Smooth muscle cell of the umbilical artery (primary cell): ENCODE measurements around the gene OR51G2. TPM values are rescaled to one million over a fixed set of nuclear protein-coding genes. Genes with fewer than 3 reads are reported as not detected.

Source experiments
- total RNA-seq: library from RNA; depleted of rRNA; stranded (reverse); fragments of >200 nt; gene quantifications from 2 replicates; pipeline ENCODE4 v1.2.3, GENCODE V29; 2014

OR51G2 gene, protein sequence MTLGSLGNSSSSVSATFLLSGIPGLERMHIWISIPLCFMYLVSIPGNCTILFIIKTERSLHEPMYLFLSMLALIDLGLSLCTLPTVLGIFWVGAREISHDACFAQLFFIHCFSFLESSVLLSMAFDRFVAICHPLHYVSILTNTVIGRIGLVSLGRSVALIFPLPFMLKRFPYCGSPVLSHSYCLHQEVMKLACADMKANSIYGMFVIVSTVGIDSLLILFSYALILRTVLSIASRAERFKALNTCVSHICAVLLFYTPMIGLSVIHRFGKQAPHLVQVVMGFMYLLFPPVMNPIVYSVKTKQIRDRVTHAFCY
- not detected in 2 replicates for total RNA-seq

DNA sequence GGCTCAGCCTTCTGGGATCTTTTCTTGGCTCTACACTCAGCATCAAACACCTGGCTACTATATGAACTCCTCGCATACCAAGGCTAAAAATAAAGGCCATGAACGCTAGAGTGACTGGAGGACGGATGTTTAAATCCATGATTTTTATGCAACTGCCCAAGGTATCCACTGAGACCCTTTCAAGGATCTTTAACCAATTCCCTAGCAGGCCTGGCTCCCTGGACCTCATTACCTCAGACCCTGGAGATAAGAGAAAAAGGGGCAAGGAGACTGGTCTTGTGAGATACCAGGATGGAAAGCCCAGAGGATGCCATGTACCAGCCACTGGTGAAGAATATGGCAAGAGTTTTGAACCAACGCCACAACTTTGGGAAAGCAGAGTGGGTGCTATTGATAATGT lies at the start of gene OR51G2:
TSS of gene OR51G2 (minus strand) at position 101 of the 400 bp plus-strand sequence. CDS start 3,687 bp downstream, outside the sequence.

GRCh38 chr11:4955613-4956012 lies 36.5 kb upstream of the OR51G2 start, which contains the start of gene OR51A2:
Gene OR51A2, minus strand, starts transcription at chr11:4955713. Its CDS starts 0 bp downstream, at chr11:4955713.

DNA sequence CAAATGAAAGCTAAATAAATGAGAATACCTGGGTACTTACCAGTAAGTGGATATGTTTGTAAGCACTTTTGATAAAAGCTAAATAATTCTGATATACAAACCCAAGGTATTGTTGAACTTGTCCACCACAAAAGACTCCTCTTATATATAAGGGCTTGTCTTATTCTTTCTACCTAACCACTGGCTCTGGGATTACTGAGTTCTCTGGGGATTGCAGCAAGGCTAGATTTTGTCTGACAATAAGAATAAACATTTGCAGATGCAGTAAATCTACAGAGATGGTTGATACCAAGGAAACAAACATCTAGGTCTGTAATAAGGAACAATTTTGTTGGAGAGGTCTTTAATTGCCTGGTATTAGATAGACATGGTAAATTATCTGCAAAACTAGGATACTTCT lies 28.4 kb upstream of the OR51G2 start, which contains the start of gene OR51A4:
TSS of gene OR51A4 (minus strand) at position 101 of the 400 bp plus-strand sequence. CDS start 505 bp downstream, outside the sequence.

GRCh38 chr11:4924239-4924638 lies 5.1 kb upstream of the OR51G2 start, which contains the start of gene OR51G1:
Gene OR51G1, minus strand, starts transcription at chr11:4924339. Its CDS starts 0 bp downstream, at chr11:4924339.

DNA sequence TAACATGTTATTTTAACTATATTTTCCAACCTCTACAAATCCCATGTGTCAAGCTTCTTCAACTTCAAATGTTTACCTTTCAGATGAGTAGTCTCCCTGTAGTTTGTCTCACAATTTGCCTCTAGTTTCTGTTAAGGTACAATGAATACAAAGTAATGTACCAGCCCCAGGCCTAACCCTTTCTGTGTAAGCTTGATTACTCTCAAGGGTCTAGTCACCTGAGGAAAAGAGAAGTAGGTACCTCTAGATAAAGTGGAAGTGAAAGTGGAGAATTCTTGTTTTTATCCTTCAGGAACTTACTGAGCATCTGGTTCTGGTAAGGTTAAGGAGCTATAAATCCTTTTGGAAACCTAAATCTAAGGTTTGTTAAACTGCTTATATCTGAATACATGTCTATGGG lies 15.7 kb downstream of the OR51G2 start, which contains the start of gene OR51A7:
TSS of gene OR51A7 (plus strand) at position 300 of the 400 bp plus-strand sequence. CDS start 3,587 bp downstream, outside the sequence.

DNA sequence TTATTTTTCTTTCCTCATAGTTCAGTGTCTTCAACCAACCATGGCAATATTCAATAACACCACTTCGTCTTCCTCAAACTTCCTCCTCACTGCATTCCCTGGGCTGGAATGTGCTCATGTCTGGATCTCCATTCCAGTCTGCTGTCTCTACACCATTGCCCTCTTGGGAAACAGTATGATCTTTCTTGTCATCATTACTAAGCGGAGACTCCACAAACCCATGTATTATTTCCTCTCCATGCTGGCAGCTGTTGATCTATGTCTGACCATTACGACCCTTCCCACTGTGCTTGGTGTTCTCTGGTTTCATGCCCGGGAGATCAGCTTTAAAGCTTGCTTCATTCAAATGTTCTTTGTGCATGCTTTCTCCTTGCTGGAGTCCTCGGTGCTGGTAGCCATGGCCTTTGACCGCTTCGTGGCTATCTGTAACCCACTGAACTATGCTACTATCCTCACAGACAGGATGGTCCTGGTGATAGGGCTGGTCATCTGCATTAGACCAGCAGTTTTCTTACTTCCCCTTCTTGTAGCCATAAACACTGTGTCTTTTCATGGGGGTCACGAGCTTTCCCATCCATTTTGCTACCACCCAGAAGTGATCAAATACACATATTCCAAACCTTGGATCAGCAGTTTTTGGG lies 37.2 kb downstream of the OR51G2 start, which contains the start of gene OR51T1:
TSS of gene OR51T1 (plus strand) at position 41 of the 641 bp plus-strand sequence. CDS start at position 41, 0 bp downstream.

Other genes with a start within 250 kb of the OR51G2 start
- gene OR51E2, start 221.5 kb downstream of the OR51G2 start, total RNA-seq: 0.59 and 1.8 TPM in 2 replicates
- not detected in 2 replicates for gene MMP26, start 214.6 kb downstream of the OR51G2 start, total RNA-seq
- gene OR51F1, start 149.4 kb downstream of the OR51G2 start, total RNA-seq: not detected in 2 replicates
- gene OR52R1, start 115.0 kb downstream of the OR51G2 start, total RNA-seq: not detected in 2 replicates
- gene OR51F2, start 98.0 kb downstream of the OR51G2 start, total RNA-seq: not detected in 2 replicates
- gene OR51S1, start 70.1 kb downstream of the OR51G2 start, total RNA-seq: not detected in 2 replicates
- not detected in 2 replicates for gene OR51T1, start 37.5 kb downstream of the OR51G2 start, total RNA-seq
- not detected in 2 replicates for gene OR51A7, start 15.6 kb downstream of the OR51G2 start, total RNA-seq
- not detected in 2 replicates for gene OR51G1, start 5.0 kb upstream of the OR51G2 start, total RNA-seq
- not detected in 2 replicates for gene OR51A4, start 28.3 kb upstream of the OR51G2 start, total RNA-seq
- not detected in 2 replicates for gene OR51A2, start 36.4 kb upstream of the OR51G2 start, total RNA-seq
- not detected in 2 replicates for gene OR51L1, start 75.5 kb upstream of the OR51G2 start, total RNA-seq
- gene OR52J3, start 127.2 kb upstream of the OR51G2 start, total RNA-seq: 0.30 TPM in 1 of 2 replicates, not detected in the other
- not detected in 2 replicates for gene OR52E2, start 140.3 kb upstream of the OR51G2 start, total RNA-seq
- not detected in 2 replicates for gene OR52E1, start 150.2 kb upstream of the OR51G2 start, total RNA-seq
- gene OR52A5, start 219.0 kb upstream of the OR51G2 start, total RNA-seq: not detected in 2 replicates
- not detected in 2 replicates for gene OR52A1, start 235.4 kb upstream of the OR51G2 start, total RNA-seq